Measurements from ENCODE around the gene ERO1B.
"Not testable (repeated sequence)": the region's sequence is repeated elsewhere in the genome, so short reads cannot be mapped to it uniquely, and the experiment has no call there.

ERO1B gene

DNA sequence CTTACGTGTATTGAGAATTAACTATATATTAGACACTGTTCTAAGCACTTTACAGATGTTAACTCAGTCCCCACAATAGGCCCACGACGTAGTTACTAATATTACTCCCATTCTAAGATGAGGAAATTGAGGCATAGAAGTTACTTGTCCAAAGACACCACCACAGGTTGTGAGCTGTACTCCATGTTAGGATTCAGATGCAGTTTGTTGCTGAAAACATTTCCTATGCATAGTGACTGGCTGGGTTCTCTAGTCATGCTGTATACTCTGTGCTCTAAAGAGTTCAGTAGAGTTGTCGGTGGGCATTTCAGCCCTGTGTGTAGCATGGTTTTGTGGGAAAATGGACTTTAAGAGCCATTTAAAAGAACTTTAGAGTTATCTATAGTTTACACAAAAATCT, 74.2 kb downstream of the ERO1B start:
- H3K4me1 ChIP-seq (ENCODE audit: control insufficient read depth, low read depth, low read length): peaks cover 9% of the 10 kb centered on the region
- no peaks in the 10 kb centered on the region for H3K9me3 ChIP-seq (ENCODE audit: control insufficient read depth, low read depth, low read length)
- no peak overlapping the region for H3K9ac ChIP-seq (ENCODE audit: low read length)
- H3K27ac ChIP-seq (ENCODE audit: low read length): no peak overlapping the region
- no peaks in the 10 kb centered on the region for H3K36me3 ChIP-seq (ENCODE audit: control insufficient read depth, low read depth, low read length)
- no peaks in the 10 kb centered on the region for H3K27me3 ChIP-seq (ENCODE audit: control insufficient read depth, insufficient read depth, low read length)
- H3K4me3 ChIP-seq (ENCODE audit: low read length): no peak overlapping the region

DNA sequence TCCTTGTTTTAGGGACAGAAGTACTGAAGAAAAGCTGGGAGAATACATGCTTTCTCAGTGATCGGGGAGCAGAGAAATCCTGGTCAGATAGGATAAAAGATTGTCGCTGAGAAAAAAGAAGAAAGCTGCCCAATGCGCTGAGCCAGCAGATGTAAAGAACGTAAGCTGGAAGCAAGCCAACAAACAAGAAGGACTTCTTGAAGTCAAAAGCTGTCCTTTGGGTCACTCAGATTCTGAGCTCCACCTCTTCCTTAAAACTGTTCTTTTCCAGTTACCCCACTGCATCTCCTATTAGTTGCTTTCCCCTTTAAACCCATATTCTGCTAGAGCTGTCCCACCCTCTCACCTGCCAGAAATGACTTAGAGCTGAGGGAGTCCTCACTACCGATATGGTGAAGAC, 74.6 kb downstream of the ERO1B start:
- no peaks in the 10 kb centered on the region for H3K36me3 ChIP-seq (ENCODE audit: control insufficient read depth, low read depth, low read length)
- no peaks in the 10 kb centered on the region for H3K27me3 ChIP-seq (ENCODE audit: control insufficient read depth, insufficient read depth, low read length)
- H3K9ac ChIP-seq (ENCODE audit: low read length): no peak overlapping the region
- H3K27ac ChIP-seq (ENCODE audit: low read length): no peak overlapping the region
- H3K4me1 ChIP-seq (ENCODE audit: control insufficient read depth, low read depth, low read length): peaks cover 9% of the 10 kb centered on the region
- no peak overlapping the region for H3K4me3 ChIP-seq (ENCODE audit: low read length)
- no peaks in the 10 kb centered on the region for H3K9me3 ChIP-seq (ENCODE audit: control insufficient read depth, low read depth, low read length)

DNA sequence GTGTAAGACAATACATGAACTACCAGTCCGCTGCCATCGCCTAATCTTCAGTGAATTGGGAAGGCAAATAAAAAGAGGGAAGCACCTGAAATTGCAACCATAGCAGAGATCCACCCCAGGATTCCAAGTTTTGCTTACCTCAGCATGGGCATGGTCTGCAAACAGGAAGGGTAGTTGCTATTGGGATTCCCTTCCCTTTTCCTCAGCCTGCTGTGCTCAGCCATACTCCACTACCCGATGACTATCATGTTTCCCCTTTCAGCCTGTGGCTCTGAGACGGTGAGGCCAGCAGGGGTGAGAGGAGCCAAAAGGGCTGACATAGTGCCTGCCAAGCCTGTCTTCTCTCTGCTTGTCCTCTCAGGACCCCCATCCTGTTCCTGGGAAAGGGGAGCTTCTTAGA, 75.2 kb downstream of the ERO1B start:
- Histone ChIP-seq H3K36me3 (ENCODE audit: control insufficient read depth, low read depth, low read length) (no peaks in the 10 kb centered on the region), H3K4me3 (ENCODE audit: low read length) (no peak overlapping the region), H3K9me3 (ENCODE audit: control insufficient read depth, low read depth, low read length) (no peaks in the 10 kb centered on the region), H3K9ac (ENCODE audit: low read length) (no peak overlapping the region), H3K27me3 (ENCODE audit: control insufficient read depth, insufficient read depth, low read length) (no peaks in the 10 kb centered on the region), H3K27ac (ENCODE audit: low read length) (no peak overlapping the region), H3K4me1 (ENCODE audit: control insufficient read depth, low read depth, low read length) (peaks cover 9% of the 10 kb centered on the region)

DNA sequence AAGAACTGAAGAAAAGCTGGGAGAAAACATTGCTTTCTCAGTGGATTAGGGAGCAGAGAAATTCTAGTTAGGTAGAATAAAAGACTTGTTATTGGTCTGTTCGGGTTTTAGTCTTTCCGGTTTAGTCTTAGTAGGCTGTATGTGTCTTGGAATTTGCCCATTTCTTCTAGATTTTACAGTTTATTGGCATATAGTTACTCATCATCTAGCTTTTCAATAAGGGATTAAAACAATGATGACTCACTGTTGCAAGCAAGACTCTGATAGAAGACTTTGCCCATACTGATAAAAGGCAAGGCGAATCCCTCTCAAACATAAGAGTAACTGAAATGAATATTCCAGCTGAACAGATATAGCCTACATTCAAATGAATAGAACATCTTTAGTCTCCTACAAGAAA, 77.1 kb downstream of the ERO1B start:
- H3K36me3 ChIP-seq (ENCODE audit: control insufficient read depth, low read depth, low read length): no peaks in the 10 kb centered on the region
- H3K4me1 ChIP-seq (ENCODE audit: control insufficient read depth, low read depth, low read length): peaks cover 9% of the 10 kb centered on the region
- H3K4me3 ChIP-seq (ENCODE audit: low read length): no peak overlapping the region
- H3K27ac ChIP-seq (ENCODE audit: low read length): no peak overlapping the region
- no peaks in the 10 kb centered on the region for H3K27me3 ChIP-seq (ENCODE audit: control insufficient read depth, insufficient read depth, low read length)
- H3K9me3 ChIP-seq (ENCODE audit: control insufficient read depth, low read depth, low read length): peaks cover 6% of the 10 kb centered on the region
- no peak overlapping the region for H3K9ac ChIP-seq (ENCODE audit: low read length)

DNA sequence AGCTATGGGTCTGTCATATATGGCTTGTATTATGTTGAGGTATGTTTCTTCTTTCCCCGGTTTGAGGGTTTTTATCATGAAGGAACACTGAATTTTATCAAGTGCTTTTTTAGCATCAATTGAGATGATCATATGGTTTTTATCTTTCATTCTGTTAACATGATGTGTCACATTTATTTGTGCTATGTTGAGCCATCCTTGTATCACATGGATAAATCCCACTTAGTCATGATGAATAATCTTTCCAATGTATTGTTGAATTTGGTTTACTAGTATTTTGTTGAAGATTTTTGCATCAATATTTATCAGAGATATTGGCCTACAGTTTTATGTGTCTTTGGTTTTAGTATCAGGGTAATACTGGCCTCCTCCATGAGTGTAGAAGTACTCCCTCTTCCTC, 77.7 kb downstream of the ERO1B start:
- Histone ChIP-seq H3K27ac (ENCODE audit: low read length) (no peak overlapping the region), H3K9ac (ENCODE audit: low read length) (no peak overlapping the region), H3K4me1 (ENCODE audit: control insufficient read depth, low read depth, low read length) (peaks cover 9% of the 10 kb centered on the region), H3K27me3 (ENCODE audit: control insufficient read depth, insufficient read depth, low read length) (no peaks in the 10 kb centered on the region), H3K9me3 (ENCODE audit: control insufficient read depth, low read depth, low read length) (peaks cover 6% of the 10 kb centered on the region), H3K4me3 (ENCODE audit: low read length) (no peak overlapping the region), H3K36me3 (ENCODE audit: control insufficient read depth, low read depth, low read length) (no peaks in the 10 kb centered on the region)

DNA sequence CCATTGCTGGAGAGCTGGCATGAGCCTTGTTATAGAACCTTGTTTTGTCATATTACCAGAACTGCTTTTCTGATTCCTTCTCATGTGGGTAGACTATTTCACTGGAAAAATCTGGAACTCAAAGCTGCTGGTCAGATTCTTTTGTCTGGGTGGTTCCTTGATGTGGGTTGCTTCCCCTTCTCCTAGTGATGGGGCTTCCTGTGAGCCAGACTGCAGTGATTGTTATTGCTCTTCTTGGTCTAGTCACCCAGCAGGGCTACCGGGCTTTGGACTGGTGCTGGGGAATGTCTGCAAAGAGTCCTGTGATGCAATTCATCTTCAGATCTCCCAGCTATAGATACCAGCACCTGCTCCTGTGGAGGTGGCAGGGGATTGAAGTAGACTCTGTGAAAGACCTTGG, 80.0 kb downstream of the ERO1B start:
- Histone ChIP-seq H3K27me3 (ENCODE audit: control insufficient read depth, insufficient read depth, low read length) (no peaks in the 10 kb centered on the region), H3K36me3 (ENCODE audit: control insufficient read depth, low read depth, low read length) (no peaks in the 10 kb centered on the region), H3K4me1 (ENCODE audit: control insufficient read depth, low read depth, low read length) (peaks cover 8% of the 10 kb centered on the region), H3K4me3 (ENCODE audit: low read length) (no peak overlapping the region), H3K9me3 (ENCODE audit: control insufficient read depth, low read depth, low read length) (peaks cover 6% of the 10 kb centered on the region), H3K9ac (ENCODE audit: low read length) (no peak overlapping the region), H3K27ac (ENCODE audit: low read length) (no peak overlapping the region)

DNA sequence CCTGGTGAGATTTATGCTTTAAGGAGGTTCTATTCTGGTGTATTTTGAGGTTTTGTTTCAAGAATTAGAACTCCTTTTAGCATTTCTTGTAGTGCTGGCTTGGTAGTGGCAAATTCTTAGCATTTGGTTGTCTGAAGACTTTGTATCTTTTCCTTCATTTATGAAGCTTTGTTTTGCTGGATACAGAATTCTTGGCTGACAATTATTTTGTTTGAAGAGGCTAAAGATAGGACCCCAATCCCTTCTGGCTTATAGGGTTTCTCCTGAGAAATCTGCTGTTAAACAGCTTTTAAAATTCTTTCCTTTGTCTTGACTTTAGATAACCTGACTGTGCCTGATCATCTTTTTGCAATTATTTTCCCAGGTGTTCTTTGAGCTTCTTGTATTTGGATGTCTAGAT, 80.8 kb downstream of the ERO1B start:
- H3K36me3 ChIP-seq (ENCODE audit: control insufficient read depth, low read depth, low read length): no peaks in the 10 kb centered on the region
- peaks cover 6% of the 10 kb centered on the region for H3K9me3 ChIP-seq (ENCODE audit: control insufficient read depth, low read depth, low read length)
- H3K4me1 ChIP-seq (ENCODE audit: control insufficient read depth, low read depth, low read length): no peaks in the 10 kb centered on the region
- H3K27ac ChIP-seq (ENCODE audit: low read length): no peak overlapping the region
- no peak overlapping the region for H3K4me3 ChIP-seq (ENCODE audit: low read length)
- no peak overlapping the region for H3K9ac ChIP-seq (ENCODE audit: low read length)
- H3K27me3 ChIP-seq (ENCODE audit: control insufficient read depth, insufficient read depth, low read length): no peaks in the 10 kb centered on the region

DNA sequence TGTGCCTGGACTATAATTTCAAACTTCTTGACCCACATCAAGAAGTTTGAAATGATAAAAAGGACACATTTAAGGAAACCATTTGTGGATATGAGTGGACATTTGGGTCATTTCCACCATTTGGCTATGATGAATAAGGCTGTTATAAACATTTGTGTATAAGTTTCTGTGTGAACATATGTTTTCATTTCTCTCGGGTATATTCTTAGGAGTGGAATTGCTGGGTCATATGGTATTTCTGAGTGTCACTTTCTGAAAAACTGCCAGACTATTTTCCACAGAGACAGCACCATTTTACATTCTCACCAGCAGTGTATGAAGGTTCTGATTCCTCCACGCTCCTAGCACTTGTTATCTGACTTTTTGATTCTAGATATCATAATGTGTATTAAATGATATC, 88.6 kb downstream of the ERO1B start:
- no peak overlapping the region for H3K9ac ChIP-seq (ENCODE audit: low read length)
- no peaks in the 10 kb centered on the region for H3K27me3 ChIP-seq (ENCODE audit: control insufficient read depth, insufficient read depth, low read length)
- H3K9me3 ChIP-seq (ENCODE audit: control insufficient read depth, low read depth, low read length): no peaks in the 10 kb centered on the region
- H3K27ac ChIP-seq (ENCODE audit: low read length): no peak overlapping the region
- H3K36me3 ChIP-seq (ENCODE audit: control insufficient read depth, low read depth, low read length): no peaks in the 10 kb centered on the region
- H3K4me3 ChIP-seq (ENCODE audit: low read length): no peak overlapping the region
- H3K4me1 ChIP-seq (ENCODE audit: control insufficient read depth, low read depth, low read length): no peaks in the 10 kb centered on the region

DNA sequence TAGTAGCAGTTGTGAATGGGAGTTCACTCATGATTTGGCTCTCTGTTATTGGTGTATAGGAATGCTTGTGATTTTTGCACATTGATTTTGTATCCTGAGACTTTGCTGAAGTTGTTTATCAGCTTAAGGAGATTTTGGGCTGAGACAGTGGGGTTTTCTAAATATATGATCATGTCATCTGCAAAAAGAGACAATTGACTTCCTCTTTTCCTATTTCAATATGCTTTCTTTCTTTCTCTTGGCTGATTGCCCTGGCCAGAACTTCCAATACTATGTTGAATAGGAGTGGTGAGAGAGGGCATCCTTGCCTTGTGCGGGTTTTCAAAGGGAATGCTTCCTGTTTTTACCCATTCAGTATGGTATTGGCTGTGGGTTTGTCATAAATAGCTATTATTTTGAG, 93.7 kb downstream of the ERO1B start:
- H3K27me3 ChIP-seq (ENCODE audit: control insufficient read depth, insufficient read depth, low read length); H3K4me3 ChIP-seq (ENCODE audit: low read length); H3K9ac ChIP-seq (ENCODE audit: low read length); H3K4me1 ChIP-seq (ENCODE audit: control insufficient read depth, low read depth, low read length); H3K9me3 ChIP-seq (ENCODE audit: control insufficient read depth, low read depth, low read length); H3K27ac ChIP-seq (ENCODE audit: low read length); H3K36me3 ChIP-seq (ENCODE audit: control insufficient read depth, low read depth, low read length): not testable (repeated sequence)

DNA sequence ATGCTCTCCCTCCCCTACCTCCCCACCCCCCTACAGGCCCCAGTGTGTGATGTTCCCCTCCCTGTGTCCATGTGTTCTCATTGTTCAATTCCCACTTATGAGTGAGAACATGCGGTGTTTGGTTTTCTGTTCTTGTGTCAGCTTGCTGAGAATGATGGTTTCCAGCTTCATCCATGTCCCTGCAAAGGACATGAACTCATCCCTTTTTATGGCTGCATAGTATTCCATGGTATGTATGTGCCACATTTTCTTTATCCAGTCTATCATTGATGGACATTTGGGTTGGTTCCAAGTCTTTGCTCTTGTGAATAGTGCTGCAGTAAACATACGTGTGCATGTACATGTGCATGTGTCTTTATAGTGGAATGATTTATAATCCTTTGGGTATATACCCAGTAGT, 95.3 kb downstream of the ERO1B start:
- H3K9me3 ChIP-seq (ENCODE audit: control insufficient read depth, low read depth, low read length); H3K36me3 ChIP-seq (ENCODE audit: control insufficient read depth, low read depth, low read length): not testable (repeated sequence)

DNA sequence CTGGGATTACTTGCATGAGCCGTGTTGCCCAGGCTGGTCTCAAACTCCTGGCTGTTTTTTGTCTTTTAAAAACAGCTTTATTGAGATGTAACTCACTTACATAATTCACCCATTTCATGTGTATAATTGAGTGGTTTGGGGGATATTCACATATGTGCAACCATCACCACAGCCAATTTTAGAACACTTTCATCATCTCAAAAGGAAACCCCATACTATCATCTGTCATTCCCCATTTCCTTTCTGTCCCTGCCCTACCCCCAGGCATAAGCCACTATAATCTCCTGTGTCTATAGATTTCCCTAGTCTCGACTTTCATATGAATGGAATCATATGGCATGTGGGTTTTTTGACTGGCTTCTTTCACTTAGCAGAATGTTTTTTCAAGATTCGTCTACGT, 96.1 kb downstream of the ERO1B start:
- Histone ChIP-seq H3K9ac (ENCODE audit: low read length) (no peak overlapping the region), H3K4me1 (ENCODE audit: control insufficient read depth, low read depth, low read length) (no peaks in the 10 kb centered on the region), H3K36me3 (ENCODE audit: control insufficient read depth, low read depth, low read length) (no peaks in the 10 kb centered on the region), H3K27me3 (ENCODE audit: control insufficient read depth, insufficient read depth, low read length) (no peaks in the 10 kb centered on the region), H3K4me3 (ENCODE audit: low read length) (no peak overlapping the region), H3K27ac (ENCODE audit: low read length) (no peak overlapping the region), H3K9me3 (ENCODE audit: control insufficient read depth, low read depth, low read length) (no peaks in the 10 kb centered on the region)

More for the DNA sequence above, 95.3 kb downstream of the ERO1B start:
- not testable (repeated sequence) for H3K4me3 ChIP-seq (ENCODE audit: low read length); H3K27me3 ChIP-seq (ENCODE audit: control insufficient read depth, insufficient read depth, low read length); H3K9ac ChIP-seq (ENCODE audit: low read length); H3K4me1 ChIP-seq (ENCODE audit: control insufficient read depth, low read depth, low read length); H3K27ac ChIP-seq (ENCODE audit: low read length)

DNA sequence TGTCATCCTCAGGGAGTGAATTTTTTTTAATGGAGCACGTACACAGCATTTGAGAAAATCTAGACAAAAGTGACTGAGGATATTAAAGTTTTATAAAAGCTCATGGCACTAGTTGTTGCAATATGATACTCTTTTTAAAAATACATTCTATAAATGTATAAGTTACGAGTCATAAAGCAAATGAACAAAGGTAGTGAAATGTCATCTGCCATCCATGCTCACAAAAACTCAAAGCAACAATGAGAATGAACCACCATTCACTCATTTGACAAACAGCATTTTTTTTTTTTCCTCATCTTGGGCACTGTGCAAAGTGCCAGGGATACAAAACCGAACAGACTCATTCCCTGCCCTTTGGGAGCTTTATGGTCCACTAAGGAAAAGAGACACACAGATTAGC, 100.7 kb downstream of the ERO1B start:
- Histone ChIP-seq H3K4me1 (ENCODE audit: control insufficient read depth, low read depth, low read length) (no peaks in the 10 kb centered on the region), H3K27ac (ENCODE audit: low read length) (no peak overlapping the region), H3K36me3 (ENCODE audit: control insufficient read depth, low read depth, low read length) (no peaks in the 10 kb centered on the region), H3K9me3 (ENCODE audit: control insufficient read depth, low read depth, low read length) (no peaks in the 10 kb centered on the region), H3K4me3 (ENCODE audit: low read length) (no peak overlapping the region), H3K27me3 (ENCODE audit: control insufficient read depth, insufficient read depth, low read length) (no peaks in the 10 kb centered on the region), H3K9ac (ENCODE audit: low read length) (no peak overlapping the region)

DNA sequence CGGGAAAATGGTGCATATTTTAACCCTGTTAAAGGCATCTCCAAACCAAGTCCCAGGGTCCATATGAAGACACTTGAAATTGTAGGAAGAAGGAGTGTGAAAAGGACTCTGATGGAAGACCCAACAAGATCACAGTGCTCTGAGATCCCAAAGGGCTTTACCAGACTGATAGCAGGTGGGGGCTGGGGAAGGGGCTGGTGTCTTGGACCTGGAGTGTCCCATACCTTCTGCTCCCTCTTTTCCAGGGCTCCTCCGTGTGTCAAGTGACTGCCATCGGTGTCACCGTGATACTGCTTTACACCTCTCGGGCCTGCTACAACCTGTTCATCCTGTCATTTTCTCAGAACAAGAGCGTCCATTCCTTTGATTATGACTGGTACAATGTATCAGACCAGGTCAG, 102.1 kb downstream of the ERO1B start:
- H3K4me3 ChIP-seq (ENCODE audit: low read length): no peak overlapping the region
- no peaks in the 10 kb centered on the region for H3K4me1 ChIP-seq (ENCODE audit: control insufficient read depth, low read depth, low read length)
- no peaks in the 10 kb centered on the region for H3K36me3 ChIP-seq (ENCODE audit: control insufficient read depth, low read depth, low read length)

More for the DNA sequence above, 102.1 kb downstream of the ERO1B start:
- H3K27me3 ChIP-seq (ENCODE audit: control insufficient read depth, insufficient read depth, low read length): no peaks in the 10 kb centered on the region
- no peak overlapping the region for H3K27ac ChIP-seq (ENCODE audit: low read length)
- no peaks in the 10 kb centered on the region for H3K9me3 ChIP-seq (ENCODE audit: control insufficient read depth, low read depth, low read length)
- no peak overlapping the region for H3K9ac ChIP-seq (ENCODE audit: low read length)

All from iPS-18a (cell line).